KMS-11 (cell line): ENCODE results near the gene TFR2.
A peak's percentile ranks its signal among the peaks of the same experiment; 100 is the strongest.

Experiments
- H2AFZ ChIP-seq: fragments of 200-600 bp; sonication (generic); 2 replicates; pipeline ENCODE4 v1.6.1; 2016; ENCODE audit warnings: antibody characterized with exemption, mixed run types, low read depth
- H3K27ac ChIP-seq: fragments of 200-600 bp; sonication (generic); 2 replicates; pipeline ENCODE4 v1.6.1; 2016; ENCODE audit warnings: mild to moderate bottlenecking, mixed run types
- H3K27me3 ChIP-seq: fragments of 200-600 bp; sonication (generic); 2 replicates; pipeline ENCODE4 v1.6.1; 2017; ENCODE audit warnings: mild to moderate bottlenecking, low read depth, mixed run types, moderate library complexity; ENCODE audit not compliant: insufficient read depth
- H3K36me3 ChIP-seq: fragments of 200-600 bp; sonication (generic); 2 replicates; pipeline ENCODE4 v1.6.1; 2017; ENCODE audit warnings: mild to moderate bottlenecking, mixed run types; ENCODE audit not compliant: insufficient read depth
- H3K4me1 ChIP-seq: fragments of 200-600 bp; sonication (generic); 2 replicates; pipeline ENCODE4 v1.6.1; 2016; ENCODE audit warnings: mild to moderate bottlenecking, low read depth, mixed run types; ENCODE audit not compliant: poor library complexity, severe bottlenecking
- H3K4me2 ChIP-seq: fragments of 200-600 bp; sonication (generic); 2 replicates; pipeline ENCODE4 v1.7.0; 2016; ENCODE audit warnings: mild to moderate bottlenecking, mixed run types
- H3K4me3 ChIP-seq: fragments of 200-600 bp; sonication (generic); IDR thresholded peaks from 2 replicates; pipeline ENCODE4 v1.6.1; 2017; ENCODE audit warnings: low read depth, low read length, mixed read lengths; ENCODE audit not compliant: insufficient read depth
- H3K79me2 ChIP-seq: fragments of 200-600 bp; sonication (generic); 2 replicates; pipeline ENCODE4 v1.6.1; 2016; ENCODE audit warnings: low read depth, mixed run types; ENCODE audit not compliant: insufficient read depth
- H3K9ac ChIP-seq: fragments of 200-600 bp; sonication (generic); 2 replicates; pipeline ENCODE4 v1.6.1; 2016; ENCODE audit warnings: mild to moderate bottlenecking, mixed run types
- H4K20me1 ChIP-seq: fragments of 200-600 bp; sonication (generic); 2 replicates; pipeline ENCODE4 v1.6.1; 2016; ENCODE audit warnings: mild to moderate bottlenecking, mixed run types; ENCODE audit not compliant: insufficient read depth
- CTCF ChIP-seq: fragments of 200-600 bp; sonication (generic); conservative IDR thresholded peaks from 2 replicates; pipeline ENCODE4 v1.6.1; 2017; ENCODE audit warnings: low read depth, mild to moderate bottlenecking, antibody characterized with exemption, low read length, moderate library complexity, mixed read lengths

TFR2 gene

GRCh38 chr7:100620239-100620638 is 21.1 kb downstream of the TFR2 start:
- no peaks in the 10 kb centered on the region for H3K79me2 ChIP-seq
- no peak overlapping the region for H3K4me3 ChIP-seq
- no peaks in the 10 kb centered on the region for H4K20me1 ChIP-seq
- no peak for TF ChIP-seq CTCF
- H3K4me2 ChIP-seq: no peak overlapping the region
- no peak overlapping the region for H3K9ac ChIP-seq
- H3K36me3 ChIP-seq: no peaks in the 10 kb centered on the region
- H3K27ac ChIP-seq: no peak overlapping the region
- H3K27me3 ChIP-seq: peaks cover 62% of the 10 kb centered on the region
- H2AFZ ChIP-seq: no peak overlapping the region
- no peaks in the 10 kb centered on the region for H3K4me1 ChIP-seq

GRCh38 chr7:100614308-100614861 is 27.0 kb downstream of the TFR2 start:
- Histone ChIP-seq H3K36me3 (no peaks in the 10 kb centered on the region), H4K20me1 (no peaks in the 10 kb centered on the region), H3K4me1 (peaks cover 5% of the 10 kb centered on the region), H3K4me3 (no peak overlapping the region), H3K27ac (no peak overlapping the region), H2AFZ (no peak overlapping the region), H3K79me2 (no peaks in the 10 kb centered on the region), H3K9ac (no peak overlapping the region), H3K4me2 (no peak overlapping the region), H3K27me3 (peaks cover 19% of the 10 kb centered on the region)
- TF ChIP-seq CTCF: no peak

GRCh38 chr7:100613412-100614175 is 27.8 kb downstream of the TFR2 start:
- TF ChIP-seq CTCF: no peak
- Histone ChIP-seq H3K36me3 (no peaks in the 10 kb centered on the region), H3K27me3 (peaks cover 19% of the 10 kb centered on the region; the same call in 1 of the 2 replicates), H3K4me3 (no peak overlapping the region), H4K20me1 (no peaks in the 10 kb centered on the region), H2AFZ (no peak overlapping the region), H3K27ac (no peak overlapping the region), H3K79me2 (no peaks in the 10 kb centered on the region), H3K9ac (no peak overlapping the region), H3K4me2 (no peak overlapping the region; the same call in 1 of the 2 replicates), H3K4me1 (peaks cover 5% of the 10 kb centered on the region)

- Histone ChIP-seq H3K79me2 (no peaks in the 10 kb centered on the region), H3K4me2 (peak overlapping the region; percentile 99), H4K20me1 (no peaks in the 10 kb centered on the region), H3K4me1 (peaks cover 5% of the 10 kb centered on the region), H3K36me3 (no peaks in the 10 kb centered on the region), H3K9ac (peak overlapping the region; percentile 33; the same call in 1 of the 2 replicates), H3K27me3 (peaks cover 26% of the 10 kb centered on the region; the same call in 1 of the 2 replicates), H3K27ac (no peak overlapping the region), H2AFZ (peak overlapping the region; percentile 95), H3K4me3 (no peak overlapping the region)
- TF ChIP-seq CTCF: no peak
These were observed 28.5 kb downstream of the TFR2 start for GRCh38 chr7:100612730-100613390.
